Sigmoid colon (tissue), 3 donors: ENCODE data around the gene FOXO3B.
"Not testable (repeated sequence)": the region's sequence is repeated elsewhere in the genome, so short reads cannot be mapped to it uniquely, and the experiment has no call there.

Experiments
- CTCF ChIP-seq, 4 experiments: fragments of 450-650 bp in 3 of 4; fragments of 200-600 bp in 1 of 4; IDR thresholded peaks; one replicate each; pipeline ENCODE4 v1.5.1; 2016 to 2019; ENCODE audit warnings: antibody characterized with exemption in 4 of 4, mild to moderate bottlenecking in 3 of 4, moderate library complexity in 2 of 4
- POLR2A ChIP-seq, 2 donors: fragments of 450-650 bp; IDR thresholded peaks; one replicate each; pipeline ENCODE4 v1.6.1; 2016; ENCODE audit warnings: antibody characterized with exemption in 2 of 2, mild to moderate bottlenecking in 2 of 2, moderate library complexity in 2 of 2

- not testable (repeated sequence) for TF ChIP-seq CTCF, POLR2A (IDR thresholded peaks at IDR 0.05)
Observed at GRCh38 chr17:18719428-18720110, 37.5 kb upstream of the FOXO3B start.
